Activated CD4-positive, alpha-beta T cell treated with anti-CD3 and anti-CD28 coated beads, Interleukin-2, amount 50 U/mL, for 48 hours (primary cell): ENCODE results near the gene OR2B2.
"Not testable (repeated sequence)": the region's sequence is repeated elsewhere in the genome, so short reads cannot be mapped to it uniquely, and the experiment has no call there.

ENCODE experiments used
- DNase-seq, 2 experiments: peaks; one replicate each; pipeline ENCODE4 v3.0.0-alpha.2; 2020

OR2B2 gene

DNA sequence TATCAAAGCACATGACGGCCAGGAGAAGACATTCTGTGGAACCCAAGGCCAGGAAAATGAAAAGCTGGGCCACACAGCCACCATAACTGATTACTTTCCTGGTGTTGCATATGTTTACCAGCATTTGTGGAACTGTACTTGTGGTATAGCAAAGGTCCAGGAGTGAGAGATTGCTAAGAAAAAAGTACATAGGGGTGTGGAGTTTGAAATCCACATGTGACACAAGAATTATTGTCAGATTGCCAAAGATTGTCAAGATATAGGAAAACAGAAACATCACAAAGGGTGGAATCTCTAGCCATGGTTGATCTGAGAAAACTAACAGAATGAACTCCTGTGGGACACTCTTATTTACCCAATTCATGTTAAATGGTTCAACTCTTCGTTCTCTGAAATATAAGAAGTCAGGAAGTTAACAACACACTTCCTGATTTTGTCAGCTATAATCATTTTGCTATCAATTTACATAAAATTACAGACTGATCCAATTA is at the start of gene OR2B2:
OR2B2 (minus strand) TSS at position 441 of the 491 bp plus-strand sequence; CDS start at position 364, 77 bp downstream.
- no peak for DNase-seq

GRCh38 chr6:27957516-27957915 is 45.3 kb upstream of the OR2B2 start:
- no peak for DNase-seq

DNA sequence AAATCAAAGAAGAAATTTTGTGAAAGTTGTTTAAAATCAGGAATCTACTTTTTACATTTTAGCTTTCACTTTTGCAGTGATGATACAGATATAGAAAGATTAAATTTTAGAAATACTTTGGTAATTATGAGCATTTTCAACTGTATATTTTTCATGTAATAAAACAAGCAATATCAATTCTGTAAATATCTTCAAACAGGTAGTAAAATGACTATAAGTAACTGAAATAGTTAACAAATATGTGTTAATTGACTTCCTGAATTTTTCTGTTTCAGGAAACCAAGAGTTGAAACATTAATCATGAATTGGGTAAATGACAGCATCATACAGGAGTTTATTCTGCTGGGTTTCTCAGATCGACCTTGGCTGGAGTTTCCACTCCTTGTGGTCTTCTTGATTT is 44.7 kb upstream of the OR2B2 start, which contains the start of gene OR2B6:
OR2B6 (plus strand) TSS at position 301 of the 400 bp plus-strand sequence; CDS start at position 301, 0 bp downstream.
- DNase-seq, result no peak

DNA sequence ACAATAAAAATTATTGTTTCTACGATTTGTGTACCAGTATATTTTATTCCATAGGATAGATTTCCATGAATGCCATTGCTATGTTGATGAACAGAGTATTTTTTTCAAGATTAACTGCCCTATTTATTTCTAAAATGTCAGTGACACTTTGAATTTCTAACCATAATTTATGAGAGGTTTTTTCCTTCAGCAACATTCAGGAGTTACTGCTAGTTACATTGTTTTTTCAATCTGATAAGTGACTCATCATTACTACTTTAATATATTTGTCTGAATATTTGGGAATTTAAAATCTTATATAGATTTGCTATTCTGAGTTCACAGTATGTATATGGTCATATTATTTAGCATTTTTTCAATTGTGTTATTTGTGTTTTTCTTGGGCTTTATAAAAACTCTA is 38.8 kb upstream of the OR2B2 start:
- DNase-seq, result no peak

GRCh38 chr6:27948237-27948636 is 36.0 kb upstream of the OR2B2 start:
- DNase-seq, result no peak

DNA sequence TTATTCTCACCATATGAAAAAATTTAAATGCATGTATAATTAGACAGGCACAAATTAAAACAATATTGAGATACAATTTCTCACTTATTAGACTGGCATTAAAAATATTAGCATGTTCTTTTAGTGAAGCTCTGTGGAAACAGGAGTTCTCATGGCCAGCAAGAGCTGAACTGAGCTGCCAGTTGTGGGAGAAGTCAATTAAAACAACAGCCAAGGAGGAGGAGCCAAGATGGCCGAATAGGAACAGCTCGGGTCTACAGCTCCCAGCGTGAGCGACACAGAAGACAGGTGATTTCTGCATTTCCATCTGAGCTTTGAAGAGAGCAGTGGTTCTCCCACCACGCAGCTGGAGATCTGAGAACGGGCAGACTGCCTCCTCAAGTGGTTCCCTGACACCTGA is 30.9 kb upstream of the OR2B2 start:
- not testable (repeated sequence) for DNase-seq

DNA sequence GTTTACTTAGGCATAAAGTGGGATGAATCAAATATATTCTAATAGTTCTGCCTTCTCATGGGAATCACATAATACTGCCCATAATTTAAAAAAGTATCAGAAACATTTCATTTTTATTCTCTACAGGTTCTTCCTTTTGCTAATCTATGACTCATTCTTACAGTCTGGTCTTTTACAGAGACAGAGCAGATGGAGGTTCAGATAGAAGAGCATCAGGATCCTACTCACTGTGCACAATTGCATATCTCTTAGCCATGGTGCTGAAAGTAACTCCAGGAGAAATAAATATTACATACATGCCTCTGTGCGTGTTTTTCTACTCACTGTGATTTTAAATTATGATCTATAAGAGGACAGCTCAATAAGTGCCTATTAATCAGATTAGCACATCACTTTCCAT is 28.6 kb upstream of the OR2B2 start:
- no peak for DNase-seq

DNA sequence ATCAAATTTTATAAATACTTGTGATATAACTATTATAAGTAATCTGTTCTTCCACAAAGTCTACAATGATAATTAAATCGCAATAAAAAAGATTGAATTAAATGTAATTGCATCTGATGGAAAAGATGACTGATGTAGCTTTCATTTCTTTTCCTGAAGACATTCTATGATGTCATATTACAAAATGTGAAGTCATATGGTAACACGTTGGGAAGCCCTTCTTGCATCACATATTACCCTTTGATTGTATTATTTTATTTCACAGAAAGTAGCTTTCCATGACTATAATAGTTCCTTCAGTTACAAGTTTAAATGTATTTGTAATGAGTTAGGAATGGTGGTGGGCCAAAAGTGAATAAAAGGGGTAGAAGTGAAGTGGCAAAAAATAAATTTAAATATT is 19.0 kb upstream of the OR2B2 start:
- no peak for DNase-seq

GRCh38 chr6:27929930-27930329 is 17.7 kb upstream of the OR2B2 start:
- not testable (repeated sequence) for DNase-seq

- DNase-seq, result not testable (repeated sequence)
Observed at GRCh38 chr6:27928041-27928440, 15.8 kb upstream of the OR2B2 start.

GRCh38 chr6:27924179-27924578 is 12.0 kb upstream of the OR2B2 start:
- no peak for DNase-seq

GRCh38 chr6:27922949-27923348 is 10.8 kb upstream of the OR2B2 start:
- no peak for DNase-seq

- DNase-seq, result no peak
Observed at GRCh38 chr6:27908017-27908416, 4.2 kb downstream of the OR2B2 start.

GRCh38 chr6:27902335-27903314 is 9.6 kb downstream of the OR2B2 start:
- peak; percentile 88 to 89 for DNase-seq

GRCh38 chr6:27901801-27902200 is 10.4 kb downstream of the OR2B2 start:
- no peak for DNase-seq

DNA sequence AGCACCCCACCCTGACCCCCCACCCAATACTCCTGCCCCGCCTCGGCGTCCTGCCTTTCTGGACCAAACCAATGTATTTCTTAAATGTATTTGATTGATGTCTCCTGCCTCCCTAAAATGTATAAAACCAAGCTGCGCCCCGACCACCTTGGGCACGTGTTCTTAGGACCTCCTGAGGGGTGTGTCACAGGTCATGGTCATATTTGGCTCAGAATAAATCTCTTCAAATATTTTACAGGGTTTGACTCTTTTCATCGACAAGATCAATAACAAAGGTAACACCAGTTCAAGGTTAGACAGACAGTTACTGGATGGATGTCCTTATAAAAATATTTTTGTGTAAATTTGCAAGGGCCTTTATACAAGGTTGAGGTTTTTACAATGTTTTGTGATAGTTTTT is 12.0 kb downstream of the OR2B2 start:
- not testable (repeated sequence) for DNase-seq

- no peak for DNase-seq
Observed at GRCh38 chr6:27899543-27899942, 12.7 kb downstream of the OR2B2 start.

DNA sequence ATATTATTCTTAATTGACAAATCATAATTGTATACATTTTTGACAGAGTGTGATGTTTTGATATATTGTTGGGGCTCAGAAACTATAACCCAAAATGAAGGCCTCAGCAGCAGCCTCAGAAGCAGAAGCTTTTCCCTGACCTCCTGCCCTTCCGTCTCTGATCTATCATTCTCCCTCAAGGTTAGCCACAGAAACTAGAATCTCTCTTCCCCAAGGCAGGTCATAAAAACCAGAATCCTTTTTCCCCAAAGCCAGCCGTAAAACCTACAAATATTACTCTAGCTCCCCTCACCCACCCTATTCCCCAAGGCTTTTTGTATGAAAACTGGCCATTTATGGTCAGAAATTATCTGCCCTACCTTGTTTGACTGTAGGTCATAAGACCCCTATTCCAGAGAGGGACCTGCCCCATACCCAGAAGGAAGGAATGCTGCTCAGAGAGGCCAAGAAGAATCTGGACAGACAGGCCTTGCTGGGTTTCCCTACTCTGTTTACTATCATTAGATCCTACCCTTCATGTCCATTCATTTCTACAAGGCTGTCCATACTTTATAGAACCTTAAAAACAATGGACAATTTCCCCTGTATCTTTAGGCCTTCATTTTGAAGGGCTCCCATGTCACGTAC is 14.5 kb downstream of the OR2B2 start:
- no peak for DNase-seq

DNA sequence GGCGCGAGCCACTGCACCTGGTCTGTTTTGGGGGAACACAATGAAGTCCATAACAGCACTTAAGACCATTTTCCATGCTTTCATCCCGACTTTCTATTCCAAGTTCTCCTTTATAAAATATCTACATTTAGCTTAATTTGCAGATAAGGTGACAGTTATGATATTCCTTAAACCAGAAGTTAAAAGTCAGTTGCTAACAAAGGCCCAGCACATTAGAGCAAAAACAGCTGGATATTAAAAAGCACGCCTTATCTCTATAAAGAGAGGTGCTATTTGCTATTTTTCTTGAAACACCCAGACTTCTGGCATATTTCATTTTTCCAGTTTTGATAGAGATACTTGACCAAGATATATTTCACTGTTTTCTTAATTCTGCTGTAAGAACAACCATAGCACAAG is 15.8 kb downstream of the OR2B2 start:
- no peak for DNase-seq

GRCh38 chr6:27894839-27895762 is 17.1 kb downstream of the OR2B2 start:
- peak; percentile 43 to 62 for DNase-seq

DNA sequence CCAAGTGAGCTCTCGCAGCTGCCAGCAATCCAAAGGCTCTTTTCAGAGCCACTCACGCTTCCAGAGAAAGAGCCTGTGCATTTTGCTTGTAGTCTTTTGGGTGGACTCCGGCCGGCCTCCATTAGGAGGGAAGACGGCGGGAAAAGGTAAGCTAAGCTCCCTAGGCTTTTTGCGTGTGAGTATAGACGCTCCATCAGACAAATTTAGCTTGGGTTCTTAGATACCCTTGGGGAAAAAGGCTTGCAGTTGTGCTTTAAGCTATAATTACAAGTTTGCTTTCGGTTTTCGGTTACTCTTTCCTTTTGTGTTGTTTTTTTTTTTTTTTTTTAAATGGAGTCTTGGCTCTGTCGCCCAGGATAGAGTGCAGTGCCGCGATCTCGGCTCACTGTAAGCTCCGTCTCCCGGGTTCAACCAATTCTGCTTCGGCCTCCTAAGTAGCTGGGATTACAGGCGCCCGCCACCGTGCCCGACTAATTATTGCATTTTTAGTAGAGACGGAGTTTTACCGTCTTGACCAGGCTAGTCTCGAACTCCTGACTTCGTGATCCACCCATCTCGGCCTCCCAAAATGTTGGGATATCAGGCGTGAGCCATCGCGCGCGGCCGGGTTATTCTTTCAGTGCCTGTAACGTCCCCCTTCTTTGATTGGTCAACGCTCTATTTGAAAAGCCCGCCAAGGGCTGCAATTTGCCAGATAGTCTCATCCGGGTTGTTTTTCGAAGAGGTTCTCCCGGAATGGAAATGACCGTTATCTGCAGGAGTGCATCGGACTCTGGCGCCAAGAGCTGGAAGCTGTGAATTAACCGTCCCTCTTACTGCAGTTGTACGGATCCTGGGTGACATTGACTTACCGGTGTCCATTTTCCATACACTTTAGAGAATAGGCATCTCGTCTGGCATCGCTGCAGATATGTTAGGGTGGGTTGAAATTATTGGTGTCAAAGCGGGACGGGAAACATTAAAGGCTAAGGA is 18.1 kb downstream of the OR2B2 start:
- peak; percentile 81 to 86 for DNase-seq
